Keratinocyte (primary cell): ENCODE data around the gene MSL3B.

Experiments used
- DNase-seq: peaks from one replicate; pipeline ENCODE4 v3.0.0-alpha.2; 2011; ENCODE audit warnings: low read depth, missing footprints, low spot score
- FAIRE-seq: peaks from 2 replicates; lab custom pipeline; 2011; peaks lifted over from hg19 to GRCh38; lab: Jason Lieb, UNC
- H2AFZ ChIP-seq: 2 replicates; pipeline ENCODE4 v1.6.0; 2012; ENCODE audit warnings: low read length, control low read depth, inconsistent platforms; ENCODE audit not compliant: control insufficient read depth
- H3K27ac ChIP-seq: 2 replicates; pipeline ENCODE4 v1.5.1; 2011; ENCODE audit warnings: low read length; ENCODE audit not compliant: control insufficient read depth, insufficient read depth
- H3K27me3 ChIP-seq: 3 replicates; pipeline ENCODE4 v1.6.0; 2011; ENCODE audit warnings: low read length; ENCODE audit not compliant: control insufficient read depth, insufficient read depth; ENCODE audit errors: extremely low read depth
- H3K36me3 ChIP-seq, 2 experiments: 2 replicates in 1 of 2; 3 replicates in 1 of 2; pipeline ENCODE4 v1.5.1; 2011; ENCODE audit warnings: low read length in 2 of 2, mild to moderate bottlenecking in 1 of 2; ENCODE audit not compliant: control insufficient read depth in 2 of 2, insufficient read depth in 2 of 2; ENCODE audit errors: extremely low read depth in 1 of 2
- H3K4me1 ChIP-seq: 3 replicates; pipeline ENCODE4 v1.5.1; 2011; ENCODE audit warnings: low read length; ENCODE audit not compliant: control insufficient read depth, insufficient read depth; ENCODE audit errors: extremely low read depth
- H3K4me2 ChIP-seq: 3 replicates; pipeline ENCODE4 v1.6.0; 2011; ENCODE audit warnings: low read depth, low read length; ENCODE audit not compliant: control insufficient read depth, insufficient read depth; ENCODE audit errors: extremely low read depth
- H3K4me3 ChIP-seq, 3 experiments: fragments of 200-600 bp in 1 of 3; sonication (generic) in 1 of 3; 2 replicates in 2 of 3; 3 replicates in 1 of 3; pipeline ENCODE4 v1.5.1; 2011 to 2016; ENCODE audit warnings: low read length in 3 of 3, mild to moderate bottlenecking in 3 of 3, control low read depth in 2 of 3, inconsistent platforms in 1 of 3, low read depth in 1 of 3, mixed read lengths in 1 of 3, mixed run types in 1 of 3, moderate library complexity in 1 of 3; ENCODE audit not compliant: control insufficient read depth in 2 of 3, insufficient read depth in 2 of 3; ENCODE audit errors: extremely low read depth in 1 of 3
- H3K79me2 ChIP-seq: 2 replicates; pipeline ENCODE4 v1.6.0; 2012; ENCODE audit warnings: low read length; ENCODE audit not compliant: control insufficient read depth, insufficient read depth
- H3K9ac ChIP-seq: 3 replicates; pipeline ENCODE4 v1.6.0; 2011; ENCODE audit warnings: low read length; ENCODE audit not compliant: control insufficient read depth, insufficient read depth; ENCODE audit errors: extremely low read depth
- H3K9me1 ChIP-seq: 3 replicates; pipeline ENCODE4 v1.6.0; 2011; ENCODE audit warnings: low read length; ENCODE audit not compliant: control insufficient read depth, insufficient read depth; ENCODE audit errors: extremely low read depth
- H3K9me3 ChIP-seq: 2 replicates; pipeline ENCODE4 v1.5.1; 2012; ENCODE audit warnings: low read depth, low read length; ENCODE audit not compliant: control insufficient read depth
- H4K20me1 ChIP-seq: 3 replicates; pipeline ENCODE4 v1.6.0; 2011; ENCODE audit warnings: low read length; ENCODE audit not compliant: control insufficient read depth, insufficient read depth; ENCODE audit errors: extremely low read depth
- CTCF ChIP-seq, 3 experiments: IDR thresholded peaks in 1 of 3; conservative IDR thresholded peaks in 1 of 3; optimal IDR thresholded peaks in 1 of 3; 2 replicates in 2 of 3; 3 replicates in 1 of 3; pipeline versions ENCODE3 to v1.5.1; 2011; ENCODE audit warnings: low read length in 3 of 3, mild to moderate bottlenecking in 3 of 3, moderate library complexity in 2 of 3, control low read depth in 1 of 3, inconsistent platforms in 1 of 3; ENCODE audit not compliant: insufficient read depth in 2 of 3; ENCODE audit errors: extremely low read depth in 1 of 3
- EZH2 ChIP-seq: IDR thresholded peaks from one replicate; pipeline ENCODE4 v1.6.1; 2012; ENCODE audit warnings: inconsistent platforms, mild to moderate bottlenecking, low read length, moderate library complexity
- dilution Hi-C: fragments of 300-500 bp; cut with MboI; formaldehyde crosslinking; loops from one replicate; pipeline ENCODE4 v1.7.0; 2020; ENCODE audit warnings: low sequenced_read_pairs; ENCODE audit not compliant: extremely low pct_ligation_motif_present

The MSL3B gene

GRCh38 chr2:233849607-233850271 lies 18.4 kb downstream of the MSL3B start:
- peaks cover 0 to 48% of the 10 kb centered on the region in 2 experiments for H3K36me3 ChIP-seq
- H4K20me1 ChIP-seq = peaks cover 3% of the 10 kb centered on the region
- FAIRE-seq (no peak), DNase-seq (no peak)
- dilution Hi-C loops = no loop called here
- no peaks in the 10 kb centered on the region for H3K9me3 ChIP-seq
- no peak overlapping the region for H3K4me3 ChIP-seq
- H2AFZ ChIP-seq = no peak overlapping the region
- no peak overlapping the region for H3K4me2 ChIP-seq
- TF ChIP-seq CTCF (optimal IDR thresholded peaks at IDR 0.05 in 1 of 3, IDR thresholded peaks at IDR 0.05 in 1 of 3, conservative IDR thresholded peaks at IDR 0.05 in 1 of 3; ENCODE audit: extremely low read depth in 1 of 3, insufficient read depth in 2 of 3, low read length in 3 of 3) (no peak), EZH2 (no peak)
- H3K9ac ChIP-seq = no peak overlapping the region
- H3K79me2 ChIP-seq = peaks cover 74% of the 10 kb centered on the region
- no peak overlapping the region for H3K27ac ChIP-seq
- no peaks in the 10 kb centered on the region for H3K9me1 ChIP-seq
- H3K27me3 ChIP-seq = no peaks in the 10 kb centered on the region
- peaks cover 14% of the 10 kb centered on the region for H3K4me1 ChIP-seq

- peaks cover 3% of the 10 kb centered on the region for H4K20me1 ChIP-seq
- no peak for TF ChIP-seq EZH2
- TF ChIP-seq CTCF (optimal IDR thresholded peaks at IDR 0.05 in 1 of 3, IDR thresholded peaks at IDR 0.05 in 1 of 3, conservative IDR thresholded peaks at IDR 0.05 in 1 of 3; ENCODE audit: extremely low read depth in 1 of 3, insufficient read depth in 2 of 3, low read length in 3 of 3) = no peak
- H3K79me2 ChIP-seq = peaks cover 74% of the 10 kb centered on the region
- H3K9me1 ChIP-seq = no peaks in the 10 kb centered on the region
- DNase-seq = no peak
- H3K4me3 ChIP-seq = no peak overlapping the region
- no peak overlapping the region for H3K4me2 ChIP-seq
- peaks cover 0 to 57% of the 10 kb centered on the region in 2 experiments for H3K36me3 ChIP-seq
- no peak overlapping the region for H3K27ac ChIP-seq
- dilution Hi-C loops = no loop called here
- no peaks in the 10 kb centered on the region for H3K27me3 ChIP-seq
- H3K4me1 ChIP-seq = peaks cover 12% of the 10 kb centered on the region
- no peaks in the 10 kb centered on the region for H3K9me3 ChIP-seq
- no peak overlapping the region for H3K9ac ChIP-seq
- no peak for FAIRE-seq
- no peak overlapping the region for H2AFZ ChIP-seq
Observed at GRCh38 chr2:233848276-233848675, 19.9 kb downstream of the MSL3B start.
